PC-9 (cell line): ENCODE data around the gene MEFV.

ENCODE experiments used
- EZH2 ChIP-seq: fragments of 200-600 bp; sonication (generic); IDR thresholded peaks from 2 replicates; pipeline ENCODE4 v1.8.0; 2017; ENCODE audit warnings: antibody characterized with exemption, low read depth
- TF ChIP-seq, protein P1 (sequence below): fragments of 200-600 bp; sonication (generic); conservative IDR thresholded peaks from 2 replicates; pipeline ENCODE4 v1.6.1; 2017; ENCODE audit warnings: mixed run types, antibody characterized with exemption, mild to moderate bottlenecking, moderate library complexity

DNA sequence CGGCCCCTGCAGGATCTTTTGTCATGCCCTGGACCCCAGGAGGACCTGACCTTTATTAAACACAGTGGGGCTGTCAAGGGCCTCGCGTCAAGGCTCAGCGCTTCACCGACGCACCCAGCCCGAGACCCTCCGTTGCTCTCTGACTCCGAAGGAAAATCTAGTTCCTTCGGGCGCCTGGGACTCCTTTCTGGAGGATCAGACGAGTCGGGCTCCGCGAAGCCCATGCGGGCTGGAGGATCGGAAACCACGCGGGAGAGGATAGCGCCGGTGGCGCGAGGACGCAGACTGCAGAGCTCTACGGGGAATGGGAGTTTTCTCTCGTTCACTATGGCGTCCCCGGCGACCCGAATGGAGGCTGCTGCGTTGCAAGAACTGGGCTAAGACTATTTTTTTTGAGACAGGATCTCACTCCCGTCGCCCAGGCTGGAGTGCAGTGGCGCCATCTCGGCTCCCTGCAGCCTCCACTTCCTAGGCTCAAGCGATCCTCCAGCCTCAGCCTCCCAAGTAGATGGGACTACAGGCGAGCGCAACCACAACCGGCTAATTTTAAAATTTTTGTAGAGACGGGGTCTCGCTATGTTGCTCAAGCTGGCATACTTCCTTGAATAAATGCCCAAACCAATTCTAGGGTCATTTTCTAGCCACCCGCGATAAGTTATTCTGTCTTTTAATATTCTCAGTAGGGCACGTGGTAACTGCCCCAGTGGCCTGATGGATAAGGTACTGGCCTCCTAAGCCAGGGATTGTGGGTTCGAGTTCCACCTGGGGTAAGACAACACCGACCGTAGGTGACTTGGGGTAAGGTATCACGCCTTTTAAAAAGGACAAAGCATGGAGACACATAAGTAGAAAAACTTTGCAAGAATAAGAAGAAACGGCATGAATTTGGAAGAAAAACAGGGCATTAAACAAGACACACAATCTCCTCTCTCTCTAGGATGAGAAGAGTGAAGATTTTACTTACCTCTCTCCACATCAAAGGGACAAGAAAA, 62.9 kb downstream of the MEFV start:
- TF ChIP-seq, protein P1, sequence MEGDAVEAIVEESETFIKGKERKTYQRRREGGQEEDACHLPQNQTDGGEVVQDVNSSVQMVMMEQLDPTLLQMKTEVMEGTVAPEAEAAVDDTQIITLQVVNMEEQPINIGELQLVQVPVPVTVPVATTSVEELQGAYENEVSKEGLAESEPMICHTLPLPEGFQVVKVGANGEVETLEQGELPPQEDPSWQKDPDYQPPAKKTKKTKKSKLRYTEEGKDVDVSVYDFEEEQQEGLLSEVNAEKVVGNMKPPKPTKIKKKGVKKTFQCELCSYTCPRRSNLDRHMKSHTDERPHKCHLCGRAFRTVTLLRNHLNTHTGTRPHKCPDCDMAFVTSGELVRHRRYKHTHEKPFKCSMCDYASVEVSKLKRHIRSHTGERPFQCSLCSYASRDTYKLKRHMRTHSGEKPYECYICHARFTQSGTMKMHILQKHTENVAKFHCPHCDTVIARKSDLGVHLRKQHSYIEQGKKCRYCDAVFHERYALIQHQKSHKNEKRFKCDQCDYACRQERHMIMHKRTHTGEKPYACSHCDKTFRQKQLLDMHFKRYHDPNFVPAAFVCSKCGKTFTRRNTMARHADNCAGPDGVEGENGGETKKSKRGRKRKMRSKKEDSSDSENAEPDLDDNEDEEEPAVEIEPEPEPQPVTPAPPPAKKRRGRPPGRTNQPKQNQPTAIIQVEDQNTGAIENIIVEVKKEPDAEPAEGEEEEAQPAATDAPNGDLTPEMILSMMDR, result no peak
- no peak for TF ChIP-seq EZH2
